GM19023 (cell line): ENCODE results near the gene KAT7.

ENCODE experiments used
- ATAC-seq: cut with Tn5 transposase; IDR thresholded peaks from one replicate; pipeline ENCODE4 v1.9.1; 2021; ENCODE audit warnings: mild to moderate bottlenecking, moderate library complexity; ENCODE audit not compliant: unreplicated experiment

Gene KAT7

GRCh38 chr17:49760296-49760695 lies 28.2 kb upstream of the KAT7 start:
- ATAC-seq, result no peak

DNA sequence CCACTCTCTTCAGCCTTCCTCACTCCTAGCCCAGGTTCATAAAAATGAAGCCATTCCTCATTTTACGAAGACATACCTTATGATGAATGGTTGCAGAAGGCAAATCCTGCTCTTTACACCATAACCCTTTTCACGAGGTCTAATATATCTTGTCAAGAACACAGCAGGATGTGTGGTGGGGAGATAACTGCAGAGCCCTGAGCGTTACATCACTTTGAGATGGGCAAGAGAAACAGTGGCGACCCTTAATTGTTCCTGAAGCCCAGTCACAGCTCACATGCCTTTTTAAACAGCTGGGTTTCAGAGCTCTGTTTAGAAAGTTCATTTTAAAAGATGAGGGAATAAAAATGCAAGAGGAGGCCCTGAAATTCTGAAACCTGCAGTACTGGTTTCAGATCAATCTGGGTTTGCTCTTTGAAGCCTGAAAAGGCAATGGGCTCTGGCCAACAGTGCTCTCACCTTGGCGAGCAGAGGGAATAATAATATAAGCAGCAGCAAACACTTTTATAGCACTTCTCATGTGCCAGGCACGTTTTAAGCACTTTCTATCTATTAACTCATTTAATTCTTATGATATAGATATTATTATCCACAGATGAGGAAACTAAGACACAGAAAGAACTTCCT lies 27.4 kb upstream of the KAT7 start:
- no peak for ATAC-seq

DNA sequence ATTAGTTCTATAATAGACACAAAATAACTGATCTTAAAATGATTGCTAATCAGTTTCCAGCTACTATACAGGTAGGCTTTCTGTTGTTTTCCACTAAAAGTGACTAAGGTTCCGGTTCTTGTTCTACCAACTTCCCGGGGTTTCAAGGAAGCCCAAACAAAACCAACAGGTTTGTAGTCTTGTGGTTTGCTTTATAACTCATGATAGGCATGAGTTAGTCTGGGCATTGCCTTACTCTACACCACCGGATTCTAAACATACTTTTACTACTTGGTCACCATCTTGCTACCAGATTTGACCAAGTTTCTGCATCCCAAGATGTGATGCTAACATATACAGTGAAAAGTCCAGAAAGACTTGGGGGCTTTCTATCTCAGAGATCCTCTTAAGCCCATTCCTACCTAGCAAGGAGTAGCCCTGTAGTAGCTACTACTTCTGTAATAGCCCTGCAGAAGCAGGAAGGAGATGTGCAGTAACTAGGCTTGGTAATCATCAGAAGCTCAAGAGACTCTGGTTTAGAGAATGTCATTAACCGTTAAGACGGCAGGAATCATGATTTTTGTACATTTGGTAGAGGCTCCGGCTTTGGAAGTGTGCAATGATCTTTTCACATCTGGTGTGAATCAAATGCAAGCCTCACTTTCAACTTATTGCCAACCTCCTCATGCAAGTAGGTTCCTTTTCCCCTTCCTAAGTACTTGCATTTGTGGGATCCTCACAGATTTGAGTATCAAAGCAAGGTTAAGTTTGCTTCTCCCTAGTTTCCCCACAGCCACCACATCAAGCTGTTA lies 26.1 kb upstream of the KAT7 start:
- ATAC-seq, result no peak

- peak; percentile 93 for ATAC-seq
These were observed 24.5 kb upstream of the KAT7 start, which contains the start of gene FAM117A for GRCh38 chr17:49763735-49764558. Gene FAM117A (minus strand): TSS chr17:49764131. CDS start chr17:49764087, 44 bp downstream.

GRCh38 chr17:49764559-49765180 lies 23.8 kb upstream of the KAT7 start:
- no peak for ATAC-seq

DNA sequence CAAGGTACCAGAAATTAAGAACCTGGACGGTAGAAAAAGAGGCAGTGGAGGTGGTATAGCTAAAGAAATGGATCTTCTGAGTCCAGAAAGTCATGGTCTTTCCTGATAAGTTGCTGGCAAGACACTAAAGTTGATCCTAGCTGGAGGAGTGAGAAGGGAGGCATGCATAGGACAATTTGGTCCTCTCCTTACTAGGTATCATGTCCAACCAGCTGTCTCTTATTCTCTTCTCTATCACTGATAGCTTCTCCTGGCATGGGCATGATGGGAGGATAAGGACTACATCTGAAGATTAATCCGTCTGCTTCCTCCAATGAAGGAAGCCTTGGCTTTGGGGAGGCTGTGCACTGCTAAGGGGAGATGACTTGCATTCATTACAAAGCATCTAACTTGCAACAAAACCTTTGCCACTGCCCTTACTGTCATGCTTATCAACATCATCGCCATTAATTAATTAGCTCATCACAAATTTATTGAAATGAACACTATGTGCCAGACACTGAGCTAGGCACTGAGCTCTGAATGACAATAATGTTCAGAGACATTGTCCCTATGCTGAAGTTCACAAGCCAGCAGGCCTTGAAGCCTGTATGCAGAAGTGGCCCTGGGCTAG lies 21.5 kb upstream of the KAT7 start:
- ATAC-seq, result no peak

DNA sequence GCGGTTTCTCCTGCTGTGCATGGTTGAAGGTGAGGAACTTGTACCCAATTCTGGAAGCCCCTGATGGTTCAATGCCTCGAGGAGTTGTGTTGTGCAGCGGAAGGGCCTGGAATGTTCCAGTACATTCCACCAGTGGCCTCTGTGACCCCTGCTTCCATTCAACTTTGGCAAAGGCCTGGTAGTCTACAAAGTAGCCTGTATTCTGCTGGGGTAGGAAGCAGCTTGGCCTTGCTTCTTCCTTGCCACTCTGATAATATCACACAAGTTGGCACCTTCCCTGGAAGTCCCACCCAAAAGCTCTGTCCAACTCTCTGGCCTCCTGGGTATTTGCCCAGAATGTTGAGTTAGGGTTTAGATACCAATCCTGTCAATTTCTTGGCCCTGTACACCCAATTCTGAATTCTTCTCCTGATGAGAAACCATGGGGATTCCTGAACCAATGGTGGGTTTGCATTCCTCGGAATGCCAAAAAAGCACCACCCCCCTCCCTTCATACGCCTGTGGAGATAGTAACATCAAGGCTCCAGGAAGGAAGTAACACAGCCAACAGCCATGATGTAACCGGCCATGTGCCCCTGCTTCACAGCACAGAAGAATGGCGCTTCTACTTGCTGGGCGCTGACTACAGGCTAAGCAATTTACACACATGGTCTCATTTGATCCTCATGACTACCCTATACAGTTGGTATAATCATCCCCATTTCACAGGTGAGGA lies 12.8 kb upstream of the KAT7 start:
- ATAC-seq, result no peak

DNA sequence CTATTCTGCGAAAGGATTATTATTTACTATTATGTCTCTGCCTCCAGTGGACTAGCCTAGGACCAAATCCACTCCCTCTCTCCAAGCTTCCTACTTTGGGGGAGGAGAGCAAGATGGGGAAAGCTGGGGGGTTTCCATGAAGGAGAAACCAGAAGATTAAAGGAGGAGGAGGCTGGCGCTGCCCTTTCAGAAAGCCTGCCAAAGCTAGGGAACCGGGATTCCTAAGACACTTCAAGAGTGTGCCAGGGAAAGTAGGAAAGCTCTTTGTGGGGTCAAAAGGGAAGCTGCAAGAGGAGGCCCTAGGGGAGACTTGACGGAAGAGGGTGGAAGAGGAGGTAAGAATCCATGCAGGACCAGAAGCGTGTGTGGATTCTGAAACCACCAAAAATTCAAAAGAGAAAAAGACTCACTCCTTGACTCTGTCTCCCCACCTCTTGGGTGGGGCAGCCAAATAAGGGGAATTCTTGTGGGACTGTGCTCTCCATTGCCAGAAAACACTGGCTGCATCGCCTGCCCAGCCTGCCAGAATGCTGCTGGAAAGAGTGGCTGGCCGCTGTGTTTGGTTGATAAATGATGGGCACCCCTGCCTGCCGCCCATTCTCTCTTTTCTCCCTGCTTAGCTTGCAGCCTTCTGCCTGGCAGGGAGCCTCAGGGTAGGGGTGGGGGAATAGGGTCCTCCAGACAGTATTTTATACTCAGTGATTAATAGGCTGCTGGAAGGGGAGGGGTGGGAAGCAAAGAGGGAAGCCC lies 11.8 kb upstream of the KAT7 start:
- ATAC-seq, result no peak

DNA sequence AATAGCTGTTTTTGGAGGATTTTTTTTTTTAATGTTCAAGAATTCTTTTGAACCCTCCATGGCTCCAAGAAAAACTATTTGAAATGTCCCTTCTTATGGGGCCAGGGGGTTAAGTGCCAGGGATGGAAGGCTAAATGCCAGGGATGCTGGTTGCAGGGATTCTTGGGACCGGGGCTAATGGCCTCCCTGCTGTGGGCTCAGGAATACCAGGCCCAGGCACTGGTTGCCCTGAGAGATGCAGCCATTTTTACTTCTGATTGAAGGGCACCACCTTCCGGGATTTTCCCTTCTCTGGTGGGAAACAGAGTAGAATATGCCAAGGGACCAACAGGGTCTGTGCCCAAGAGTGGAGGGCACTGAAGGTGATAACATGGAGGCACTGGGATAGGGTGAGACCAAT lies 10.9 kb upstream of the KAT7 start:
- no peak for ATAC-seq

DNA sequence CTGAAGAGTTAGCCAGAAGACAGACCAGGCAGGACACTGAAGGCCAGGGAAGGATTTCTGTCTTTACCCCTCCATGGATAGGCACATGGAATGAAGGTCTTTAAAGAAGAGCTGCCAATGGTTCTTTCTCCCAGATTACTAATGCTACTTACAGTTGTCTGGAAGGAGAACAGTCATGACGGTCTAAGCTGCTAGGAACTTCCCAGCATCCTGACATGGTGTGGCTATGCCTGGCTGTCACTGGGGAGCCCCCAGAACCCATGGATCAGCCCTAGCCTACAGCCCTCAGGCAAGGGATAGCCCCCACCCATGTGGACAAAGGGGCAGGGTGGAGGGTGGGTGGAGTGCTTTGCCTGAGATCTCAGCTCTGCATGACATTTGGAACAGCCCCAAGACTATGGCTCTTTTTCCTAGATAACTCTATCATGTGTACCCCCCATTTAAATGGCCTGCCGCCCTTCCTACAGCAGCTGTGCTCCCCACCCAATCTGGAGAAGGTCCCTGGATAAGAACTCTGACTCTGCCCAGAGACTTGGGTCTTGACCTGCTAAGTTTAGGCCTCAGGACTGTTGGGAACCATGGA lies 9.2 kb upstream of the KAT7 start:
- no peak for ATAC-seq

DNA sequence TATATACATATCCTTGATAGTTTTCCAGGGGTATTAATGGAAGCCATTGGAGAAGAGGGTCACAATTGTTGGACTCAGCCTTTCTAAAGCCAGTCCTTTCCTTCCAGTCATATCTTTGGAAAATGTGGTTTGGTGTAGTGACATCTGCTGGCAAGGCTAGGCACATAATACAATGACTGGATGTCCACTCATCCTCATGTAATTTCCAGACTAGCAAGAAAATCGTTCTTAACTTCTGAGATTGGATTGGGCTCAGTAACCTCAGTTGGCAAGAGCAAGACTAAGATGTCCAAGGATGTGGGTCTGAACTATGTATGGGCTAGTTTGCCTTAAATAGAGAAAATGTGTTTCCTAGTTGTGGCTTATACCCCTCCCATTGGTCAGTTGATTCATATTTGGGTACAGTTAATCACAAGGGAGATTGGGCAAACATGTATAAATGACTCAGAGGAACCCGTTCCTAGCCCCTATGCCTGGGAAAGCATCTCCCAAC lies 8.7 kb upstream of the KAT7 start:
- no peak for ATAC-seq

GRCh38 chr17:49783071-49783715 lies 5.3 kb upstream of the KAT7 start:
- no peak for ATAC-seq

DNA sequence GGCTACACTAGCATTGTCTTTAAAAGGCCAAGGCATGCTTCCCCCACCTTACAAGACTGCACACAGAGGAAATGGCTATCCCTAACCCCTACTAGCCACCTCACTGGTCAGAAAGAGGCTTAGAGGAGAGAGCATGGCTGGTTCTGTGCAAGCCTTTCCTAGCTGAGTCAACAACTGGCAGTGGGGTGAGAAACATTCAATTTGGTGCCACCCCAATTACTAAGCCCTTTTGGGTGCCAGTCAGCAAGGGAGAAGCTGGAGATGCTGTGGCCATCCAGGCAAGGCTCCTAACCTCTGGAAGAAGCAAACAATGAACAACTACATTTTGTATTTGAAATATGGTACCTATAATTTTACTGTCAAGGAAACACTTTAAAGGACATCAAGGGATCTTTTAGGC lies 4.7 kb upstream of the KAT7 start:
- ATAC-seq, result no peak

DNA sequence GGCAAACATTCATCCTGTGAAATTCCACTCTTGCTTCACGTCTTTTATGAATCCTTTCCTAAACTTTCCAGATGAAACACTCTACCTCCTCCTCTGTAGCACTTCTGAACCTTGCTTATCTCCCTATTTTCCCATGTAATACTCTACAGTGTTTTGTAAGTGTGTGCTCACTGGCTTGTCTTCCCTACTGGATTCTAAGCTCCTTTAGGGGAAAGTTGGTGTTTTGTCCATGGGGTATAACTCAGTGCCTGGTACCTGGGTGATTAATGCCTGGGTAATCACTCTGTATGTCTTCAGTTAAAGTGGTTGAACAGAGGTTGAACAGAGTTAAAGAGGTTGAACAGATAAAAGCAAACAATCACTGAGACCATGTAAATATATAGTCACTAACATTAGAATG lies 3.8 kb upstream of the KAT7 start:
- no peak for ATAC-seq

- no peak for ATAC-seq
These were observed 500 bp upstream of the KAT7 start for GRCh38 chr17:49787884-49788477.

- no peak for ATAC-seq
These were observed 730 bp downstream of the KAT7 start for GRCh38 chr17:49789243-49789578.

DNA sequence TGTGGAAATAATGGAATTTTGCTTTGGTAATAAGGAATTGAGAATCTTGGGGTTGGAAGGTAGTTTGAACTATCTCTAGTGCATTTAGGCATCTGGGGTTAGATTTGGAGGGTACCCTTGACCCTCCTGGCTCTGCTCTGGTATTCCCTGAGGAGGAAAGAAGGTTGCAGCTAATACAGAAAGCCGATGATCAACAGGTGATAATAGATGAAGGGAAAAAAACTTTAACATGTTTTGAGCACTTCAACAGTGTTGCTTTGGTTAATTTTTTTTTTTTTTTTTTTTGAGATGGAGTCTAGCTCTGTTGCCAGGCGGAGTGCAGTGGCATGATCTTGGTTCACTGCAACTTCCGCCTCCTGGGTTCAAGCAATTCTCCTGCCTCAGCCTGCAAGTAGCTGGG lies 4.8 kb downstream of the KAT7 start:
- no peak for ATAC-seq

GRCh38 chr17:49795372-49795771 lies 6.9 kb downstream of the KAT7 start:
- ATAC-seq, result no peak
